ENCODE data around the gene RPSA.
A peak's percentile ranks its signal among the peaks of the same experiment; 100 is the strongest.

The RPSA gene

GRCh38 chr3:39423436-39423970 is 17.0 kb downstream of the RPSA start:
- H3K4me3 Mint-ChIP-seq: no peak overlapping the region
- no peaks in the 10 kb centered on the region for H3K27me3 Mint-ChIP-seq
- H3K4me1 Mint-ChIP-seq: no peaks in the 10 kb centered on the region
- no peak for DNase-seq
- ATAC-seq: no peak
- H3K36me3 Mint-ChIP-seq (ENCODE audit: low read depth): peaks cover 4% of the 10 kb centered on the region
- H3K9me3 Mint-ChIP-seq: no peaks in the 10 kb centered on the region
- H3K27ac Mint-ChIP-seq: no peak overlapping the region

GRCh38 chr3:39426312-39426711 is 19.8 kb downstream of the RPSA start:
- Mint-ChIP-seq H3K36me3 (ENCODE audit: low read depth) (peaks cover 2% of the 10 kb centered on the region), H3K9me3 (no peaks in the 10 kb centered on the region), H3K4me1 (no peaks in the 10 kb centered on the region), H3K4me3 (no peak overlapping the region), H3K27me3 (peaks cover 14% of the 10 kb centered on the region), H3K27ac (no peak overlapping the region)
- DNase-seq (no peak), ATAC-seq (no peak)

- DNase-seq (no peak), ATAC-seq (no peak)
- H3K27ac Mint-ChIP-seq: no peak overlapping the region
- no peak overlapping the region for H3K4me3 Mint-ChIP-seq
- no peaks in the 10 kb centered on the region for H3K9me3 Mint-ChIP-seq
- no peaks in the 10 kb centered on the region for H3K4me1 Mint-ChIP-seq
- peaks cover 14% of the 10 kb centered on the region for H3K27me3 Mint-ChIP-seq
- peaks cover 1% of the 10 kb centered on the region for H3K36me3 Mint-ChIP-seq (ENCODE audit: low read depth)
These were observed 21.0 kb downstream of the RPSA start for GRCh38 chr3:39427506-39427905.

GRCh38 chr3:39428745-39429201 is 22.3 kb downstream of the RPSA start:
- no peaks in the 10 kb centered on the region for H3K36me3 Mint-ChIP-seq (ENCODE audit: low read depth)
- ATAC-seq: no peak
- H3K4me3 Mint-ChIP-seq: no peak overlapping the region
- no peak overlapping the region for H3K27ac Mint-ChIP-seq
- peaks cover 14% of the 10 kb centered on the region for H3K27me3 Mint-ChIP-seq
- no peaks in the 10 kb centered on the region for H3K9me3 Mint-ChIP-seq
- DNase-seq: no peak
- H3K4me1 Mint-ChIP-seq: no peaks in the 10 kb centered on the region

- no peak for ATAC-seq
These were observed 22.9 kb downstream of the RPSA start for GRCh38 chr3:39429466-39429865.

GRCh38 chr3:39432342-39432741 is 25.8 kb downstream of the RPSA start:
- peaks cover 14% of the 10 kb centered on the region for H3K27me3 Mint-ChIP-seq

More at GRCh38 chr3:39429466-39429865, 22.9 kb downstream of the RPSA start:
- no peaks in the 10 kb centered on the region for H3K4me1 Mint-ChIP-seq
- H3K4me3 Mint-ChIP-seq: no peak overlapping the region
- H3K27ac Mint-ChIP-seq: no peak overlapping the region
- H3K36me3 Mint-ChIP-seq (ENCODE audit: low read depth): no peaks in the 10 kb centered on the region
- no peak for DNase-seq
- no peaks in the 10 kb centered on the region for H3K9me3 Mint-ChIP-seq
- H3K27me3 Mint-ChIP-seq: peaks cover 14% of the 10 kb centered on the region

GRCh38 chr3:39433642-39434041 is 27.1 kb downstream of the RPSA start:
- no peaks in the 10 kb centered on the region for H3K9me3 Mint-ChIP-seq
- ATAC-seq (no peak), DNase-seq (no peak)
- H3K27ac Mint-ChIP-seq: no peak overlapping the region
- H3K4me3 Mint-ChIP-seq: no peak overlapping the region
- peaks cover 14% of the 10 kb centered on the region for H3K27me3 Mint-ChIP-seq
- no peaks in the 10 kb centered on the region for H3K4me1 Mint-ChIP-seq
- no peaks in the 10 kb centered on the region for H3K36me3 Mint-ChIP-seq (ENCODE audit: low read depth)

More at GRCh38 chr3:39432342-39432741, 25.8 kb downstream of the RPSA start:
- H3K27ac Mint-ChIP-seq: no peak overlapping the region
- no peak for ATAC-seq
- no peaks in the 10 kb centered on the region for H3K4me1 Mint-ChIP-seq
- H3K4me3 Mint-ChIP-seq: no peak overlapping the region
- H3K9me3 Mint-ChIP-seq: no peaks in the 10 kb centered on the region
- DNase-seq: no peak
- no peaks in the 10 kb centered on the region for H3K36me3 Mint-ChIP-seq (ENCODE audit: low read depth)

- Mint-ChIP-seq H3K4me3 (no peak overlapping the region), H3K36me3 (ENCODE audit: low read depth) (no peaks in the 10 kb centered on the region), H3K27ac (no peak overlapping the region), H3K4me1 (no peaks in the 10 kb centered on the region), H3K9me3 (no peaks in the 10 kb centered on the region), H3K27me3 (peaks cover 10% of the 10 kb centered on the region)
- ATAC-seq (peak; percentile 96), DNase-seq (no peak)
These were observed 28.1 kb downstream of the RPSA start for GRCh38 chr3:39434574-39434973.

GRCh38 chr3:39435006-39435748 is 28.7 kb downstream of the RPSA start:
- DNase-seq (no peak), ATAC-seq (no peak)
- Mint-ChIP-seq H3K9me3 (no peaks in the 10 kb centered on the region), H3K4me3 (no peak overlapping the region), H3K27me3 (peaks cover 5% of the 10 kb centered on the region), H3K27ac (no peak overlapping the region), H3K36me3 (ENCODE audit: low read depth) (no peaks in the 10 kb centered on the region), H3K4me1 (no peaks in the 10 kb centered on the region)

- H3K9me3 Mint-ChIP-seq: no peaks in the 10 kb centered on the region
- no peak overlapping the region for H3K4me3 Mint-ChIP-seq
- no peaks in the 10 kb centered on the region for H3K27me3 Mint-ChIP-seq
- DNase-seq: no peak
- no peak overlapping the region for H3K27ac Mint-ChIP-seq
- ATAC-seq: no peak
- H3K36me3 Mint-ChIP-seq (ENCODE audit: low read depth): no peaks in the 10 kb centered on the region
- H3K4me1 Mint-ChIP-seq: no peaks in the 10 kb centered on the region
These were observed 32.4 kb downstream of the RPSA start for GRCh38 chr3:39438880-39439279.

- Mint-ChIP-seq H3K4me1 (no peaks in the 10 kb centered on the region), H3K36me3 (ENCODE audit: low read depth) (no peaks in the 10 kb centered on the region), H3K4me3 (no peak overlapping the region), H3K27ac (no peak overlapping the region), H3K9me3 (no peaks in the 10 kb centered on the region), H3K27me3 (no peaks in the 10 kb centered on the region)
- DNase-seq (no peak), ATAC-seq (no peak)
These were observed 33.8 kb downstream of the RPSA start for GRCh38 chr3:39440316-39440715.

GRCh38 chr3:39443530-39443929 is 37.0 kb downstream of the RPSA start:
- Mint-ChIP-seq H3K27me3 (no peaks in the 10 kb centered on the region), H3K9me3 (no peaks in the 10 kb centered on the region), H3K4me3 (no peak overlapping the region), H3K4me1 (peaks cover 4% of the 10 kb centered on the region), H3K27ac (no peak overlapping the region), H3K36me3 (ENCODE audit: low read depth) (no peaks in the 10 kb centered on the region)
- ATAC-seq (no peak), DNase-seq (no peak)

GRCh38 chr3:39445927-39446326 is 39.4 kb downstream of the RPSA start:
- H3K4me1 Mint-ChIP-seq: peaks cover 4% of the 10 kb centered on the region
- H3K27ac Mint-ChIP-seq: no peak overlapping the region
- no peaks in the 10 kb centered on the region for H3K36me3 Mint-ChIP-seq (ENCODE audit: low read depth)
- no peaks in the 10 kb centered on the region for H3K9me3 Mint-ChIP-seq
- H3K27me3 Mint-ChIP-seq: no peaks in the 10 kb centered on the region
- H3K4me3 Mint-ChIP-seq: no peak overlapping the region
- DNase-seq (no peak), ATAC-seq (no peak)

- no peaks in the 10 kb centered on the region for H3K36me3 Mint-ChIP-seq (ENCODE audit: low read depth)
- H3K4me3 Mint-ChIP-seq: no peak overlapping the region
- H3K27ac Mint-ChIP-seq: no peak overlapping the region
- DNase-seq: no peak
- peaks cover 4% of the 10 kb centered on the region for H3K4me1 Mint-ChIP-seq
- no peak for ATAC-seq
- no peaks in the 10 kb centered on the region for H3K27me3 Mint-ChIP-seq
- H3K9me3 Mint-ChIP-seq: no peaks in the 10 kb centered on the region
These were observed 39.9 kb downstream of the RPSA start for GRCh38 chr3:39446444-39446843.

GRCh38 chr3:39447637-39448483 is 41.3 kb downstream of the RPSA start:
- Mint-ChIP-seq H3K4me1 (peaks cover 4% of the 10 kb centered on the region), H3K9me3 (no peaks in the 10 kb centered on the region), H3K27me3 (peaks cover under 1% of the 10 kb centered on the region), H3K4me3 (no peak overlapping the region), H3K36me3 (ENCODE audit: low read depth) (no peaks in the 10 kb centered on the region), H3K27ac (no peak overlapping the region)
- peak; percentile 57 for DNase-seq
- ATAC-seq: peak; percentile 85

All from activated naive CD8-positive, alpha-beta T cell treated with anti-CD3 and anti-CD28 coated beads, Interleukin-2, amount 50 U/mL, for 24 hours (primary cell).